ENCODE measurements around the gene RANBP1.

Gene RANBP1

GRCh38 chr22:20138868-20139267, 23.0 kb downstream of the RANBP1 start:
- DNase-seq: no peak

GRCh38 chr22:20139391-20140106, 23.6 kb downstream of the RANBP1 start:
- no peak for DNase-seq

- DNase-seq: no peak
Measured at GRCh38 chr22:20140107-20140445, 24.2 kb downstream of the RANBP1 start.

GRCh38 chr22:20140521-20140964, 24.6 kb downstream of the RANBP1 start:
- no peak for DNase-seq

- DNase-seq: no peak
Measured at GRCh38 chr22:20141186-20142077, 25.5 kb downstream of the RANBP1 start.

- no peak for DNase-seq
Measured at GRCh38 chr22:20142711-20143621, 27.1 kb downstream of the RANBP1 start.

GRCh38 chr22:20143883-20144665, 28.2 kb downstream of the RANBP1 start:
- no peak for DNase-seq

GRCh38 chr22:20145206-20145831, 29.4 kb downstream of the RANBP1 start:
- DNase-seq: no peak

- no peak for DNase-seq
Measured at GRCh38 chr22:20145832-20146223, 29.9 kb downstream of the RANBP1 start.

- DNase-seq: no peak
Measured at GRCh38 chr22:20146777-20147176, 30.9 kb downstream of the RANBP1 start.

GRCh38 chr22:20147237-20147988, 31.5 kb downstream of the RANBP1 start:
- no peak for DNase-seq

- DNase-seq: no peak
Measured at GRCh38 chr22:20148414-20148813, 32.5 kb downstream of the RANBP1 start.

- no peak for DNase-seq
Measured at GRCh38 chr22:20149257-20150250, 33.6 kb downstream of the RANBP1 start.

GRCh38 chr22:20150381-20151275, 34.7 kb downstream of the RANBP1 start, which contains the start of gene CCDC188:
Gene CCDC188, minus strand, starts transcription at chr22:20151055. Its CDS starts 69 bp downstream, at chr22:20150986.
- DNase-seq: no peak

GRCh38 chr22:20151276-20151588, 35.3 kb downstream of the RANBP1 start:
- no peak for DNase-seq

- DNase-seq: no peak
Measured at GRCh38 chr22:20152464-20152890, 36.6 kb downstream of the RANBP1 start.

GRCh38 chr22:20153945-20154344, 38.0 kb downstream of the RANBP1 start:
- no peak for DNase-seq

- DNase-seq: no peak
Measured at GRCh38 chr22:20154602-20155187, 38.8 kb downstream of the RANBP1 start.

Measured in activated T-cell treated with anti-CD3 and anti-CD28 coated beads, Interleukin-2, amount 50 U/mL, for 1 hour (primary cell).